GM18951 (cell line): ENCODE measurements around the gene ATP2B3.

ENCODE experiments used
- POLR2A ChIP-seq: IDR thresholded peaks from 4 replicates; pipeline ENCODE4 v1.6.1; 2011; ENCODE audit warnings: mild to moderate bottlenecking; ENCODE audit not compliant: insufficient read length, insufficient read depth; ENCODE audit errors: extremely low read depth
- in situ Hi-C: fragments of 300-500 bp; cut with MboI; formaldehyde crosslinking; loops from one replicate; pipeline ENCODE4 v1.12.0; 2022; ENCODE audit warnings: low sequenced_read_pairs, mixed read lengths, inconsistent platforms; ENCODE audit not compliant: unreplicated experiment

The ATP2B3 gene

DNA sequence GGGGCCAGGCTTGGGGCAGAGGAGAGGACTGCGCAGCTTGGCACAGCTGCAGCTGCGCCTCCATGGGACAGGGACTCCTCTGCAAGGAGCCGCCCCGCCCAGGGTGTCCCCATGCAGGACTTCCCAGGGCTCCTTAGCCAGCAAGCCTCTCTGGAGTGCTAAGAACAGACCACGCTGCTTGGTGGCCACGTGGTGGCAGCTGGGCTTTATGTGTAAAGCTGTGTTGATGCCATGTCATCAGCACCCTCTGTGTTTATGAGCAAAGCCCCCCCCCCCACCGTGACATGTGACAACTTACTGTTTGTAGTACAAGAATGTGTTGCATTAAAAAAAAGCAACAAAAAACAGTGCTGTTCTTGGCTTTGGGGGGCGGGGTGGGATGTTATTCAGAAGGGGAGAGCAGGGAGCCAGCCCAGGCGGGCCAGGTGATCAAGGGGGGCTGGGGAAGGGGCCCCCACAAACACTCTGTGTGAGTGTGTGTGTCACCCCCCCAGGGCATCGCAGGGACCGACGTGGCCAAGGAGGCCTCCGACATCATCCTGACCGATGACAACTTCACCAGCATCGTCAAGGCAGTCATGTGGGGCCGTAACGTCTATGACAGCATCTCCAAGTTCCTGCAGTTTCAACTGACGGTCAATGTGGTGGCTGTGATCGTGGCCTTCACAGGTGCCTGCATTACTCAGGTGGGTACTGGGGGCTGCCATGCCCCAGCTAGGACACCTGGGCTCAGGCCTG lies 40.3 kb downstream of the ATP2B3 start:
- no peak for TF ChIP-seq POLR2A
- in situ Hi-C loops, result loop anchor here (10.0 kb wide), 1 partner anchor 107 kb away; no protein-coding TSS in a partner anchor

DNA sequence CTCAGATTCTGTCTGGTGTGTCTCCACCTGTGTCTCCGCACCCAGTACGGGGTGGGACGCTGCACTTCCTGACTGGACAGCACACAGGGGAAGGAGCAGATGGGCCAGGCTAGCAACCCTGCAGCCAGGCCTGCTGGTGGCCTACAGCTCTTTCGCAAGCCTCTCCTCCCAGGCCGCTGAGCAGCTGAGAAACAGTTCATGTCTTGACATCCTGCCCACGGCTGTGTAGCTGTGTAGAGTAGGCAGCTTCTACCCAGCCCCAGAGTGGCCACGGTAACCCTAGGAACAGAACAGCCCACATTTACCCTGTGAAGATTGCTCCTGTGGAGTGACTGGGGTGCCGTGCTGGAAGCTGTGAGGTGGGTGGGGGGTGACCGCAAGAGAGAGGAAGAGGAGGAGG lies 42.6 kb downstream of the ATP2B3 start:
- no peak for TF ChIP-seq POLR2A
- in situ Hi-C loops, result loop anchor here (10.0 kb wide), 1 partner anchor 105 kb away; no protein-coding TSS in a partner anchor

DNA sequence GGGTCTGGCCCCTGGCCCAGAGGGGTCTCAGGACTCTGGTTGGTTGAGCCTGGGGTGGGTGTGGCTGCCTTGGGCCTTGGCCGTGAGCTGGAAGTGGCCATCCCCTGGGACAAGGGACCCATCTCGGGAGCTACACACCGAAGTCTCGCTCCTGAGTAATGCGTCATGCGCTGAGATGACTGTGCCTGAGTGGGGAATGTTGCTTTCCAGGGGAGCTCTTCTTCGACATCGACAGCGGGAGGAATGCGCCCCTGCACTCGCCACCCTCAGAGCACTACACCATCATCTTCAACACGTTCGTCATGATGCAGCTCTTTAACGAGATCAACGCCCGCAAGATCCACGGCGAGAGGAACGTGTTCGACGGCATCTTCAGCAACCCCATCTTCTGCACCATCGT lies 43.0 kb downstream of the ATP2B3 start:
- in situ Hi-C loops, result no loop called here

DNA sequence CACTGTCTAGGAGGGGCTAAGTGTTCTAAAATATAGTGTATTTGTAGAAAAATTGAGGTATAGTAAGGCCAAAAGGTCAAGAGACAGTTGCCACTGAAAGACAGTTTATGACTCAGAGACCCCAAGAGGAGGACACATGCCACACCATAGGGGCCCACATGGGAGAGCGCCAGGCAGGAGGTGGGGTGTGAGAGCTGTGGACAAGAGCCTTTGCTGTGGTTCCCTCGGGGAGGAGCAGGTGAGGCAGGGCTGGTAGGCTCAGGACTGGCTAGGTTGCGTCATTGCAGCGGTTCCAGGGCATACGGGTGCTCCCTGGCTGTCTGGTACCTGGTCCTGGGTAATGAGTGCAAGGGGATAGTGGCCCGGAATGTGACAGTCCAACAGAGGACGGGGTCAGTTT lies 43.9 kb downstream of the ATP2B3 start:
- TF ChIP-seq POLR2A, result no peak
- in situ Hi-C loops, result no loop called here

More for the DNA sequence above, 43.0 kb downstream of the ATP2B3 start:
- no peak for TF ChIP-seq POLR2A

DNA sequence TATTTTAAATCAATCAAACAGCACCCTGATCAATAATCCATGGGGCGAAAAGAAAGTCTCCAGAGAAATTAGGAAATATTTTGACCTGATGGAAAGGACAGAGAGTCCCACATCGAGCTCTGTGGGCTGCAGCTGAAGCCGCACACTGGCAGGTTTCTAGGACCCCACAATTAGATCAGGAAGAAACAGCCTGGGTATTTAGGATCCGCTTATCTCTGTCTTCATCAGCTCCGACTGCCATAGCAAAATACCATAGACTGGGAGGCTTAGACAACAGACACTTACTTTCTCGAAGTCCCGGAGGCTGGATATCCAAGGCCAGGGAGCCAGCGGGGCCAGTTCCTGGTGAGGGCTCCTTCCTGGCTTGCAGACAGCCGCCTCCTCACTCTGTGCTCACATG lies 45.1 kb downstream of the ATP2B3 start:
- TF ChIP-seq POLR2A, result no peak
- in situ Hi-C loops, result no loop called here

DNA sequence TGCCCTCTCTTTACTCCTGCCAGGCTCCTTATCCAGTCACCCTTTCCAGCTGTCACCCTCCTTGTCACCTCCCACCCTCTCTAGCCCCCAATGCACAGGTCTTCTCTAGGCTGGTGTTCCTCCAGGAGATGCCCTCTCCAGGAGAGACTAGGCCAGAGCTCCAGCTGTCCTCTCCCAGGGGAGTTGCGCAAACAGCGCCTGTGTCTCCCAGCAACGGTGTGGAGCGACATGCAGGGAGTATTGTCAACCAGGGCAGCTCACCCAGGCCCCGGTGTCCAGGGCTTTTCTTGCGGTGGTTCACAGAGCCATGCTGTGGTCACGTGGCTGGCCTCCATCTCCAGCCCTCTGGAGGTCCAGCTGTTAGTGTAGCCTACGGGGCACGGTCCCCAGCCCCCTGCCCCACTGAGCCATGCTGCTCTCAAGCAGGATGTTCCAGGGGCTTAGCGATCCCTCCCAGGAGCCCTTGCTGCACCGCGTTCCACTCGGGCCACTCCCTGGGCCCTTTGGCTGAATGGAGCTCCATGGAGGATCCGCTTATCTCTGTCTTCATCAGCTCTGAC lies 46.7 kb downstream of the ATP2B3 start:
- in situ Hi-C loops, result no loop called here
- TF ChIP-seq POLR2A, result no peak

DNA sequence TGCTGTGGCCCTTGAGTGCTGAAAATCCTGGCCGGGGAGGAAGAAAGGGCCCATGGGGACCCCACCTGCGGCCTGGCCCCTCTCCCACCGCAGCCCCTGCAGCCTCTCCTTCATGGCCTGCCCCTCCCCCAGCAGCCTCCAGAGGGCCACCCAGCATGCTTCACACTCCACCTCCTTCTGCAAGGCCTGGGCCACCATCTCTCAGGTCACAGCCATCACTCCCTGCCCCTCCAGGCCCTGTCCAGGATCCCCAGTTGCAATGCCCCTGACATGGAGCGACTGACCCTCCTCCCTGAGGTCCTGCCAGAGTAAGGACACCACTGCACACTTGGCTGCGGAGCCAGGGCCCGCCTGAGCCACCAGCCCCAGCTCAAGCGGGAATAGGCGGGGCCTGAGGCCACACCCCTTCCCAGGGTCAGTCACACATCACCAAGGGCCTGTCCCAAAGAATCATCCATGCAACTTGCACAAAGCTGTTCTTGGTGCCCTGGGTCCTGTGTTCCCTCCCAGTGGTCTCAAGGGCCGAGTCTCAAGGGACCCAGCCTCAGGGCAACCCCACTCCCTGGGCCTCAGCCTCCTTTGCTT lies 48.6 kb downstream of the ATP2B3 start:
- in situ Hi-C loops, result no loop called here
- no peak for TF ChIP-seq POLR2A

DNA sequence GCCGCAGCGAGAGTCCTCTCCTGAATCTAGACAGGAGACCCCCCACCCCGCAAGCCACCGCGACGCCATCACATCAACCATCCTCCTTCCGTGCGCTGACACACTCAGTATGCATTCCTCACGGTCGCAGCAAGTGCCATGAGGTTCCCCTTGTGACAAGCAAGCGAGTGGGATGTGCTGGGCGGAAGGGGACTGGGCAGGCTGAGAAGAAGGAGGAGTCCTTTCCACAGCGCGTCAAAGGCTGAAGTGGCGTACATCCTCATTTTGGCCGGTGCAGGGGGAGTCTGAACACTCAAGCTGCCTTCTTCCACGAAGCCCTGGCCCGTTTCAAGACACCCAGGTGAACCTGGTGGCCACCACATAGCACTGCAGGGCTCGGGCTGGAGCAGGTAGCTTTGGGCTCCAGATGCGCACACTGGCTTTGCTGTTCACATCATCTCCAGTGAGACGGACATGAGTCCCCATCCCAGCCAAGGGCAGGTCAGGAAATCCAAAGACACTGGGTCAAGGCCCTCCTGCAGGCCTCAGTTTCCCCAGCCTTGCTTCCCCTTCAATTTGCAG lies 51.1 kb downstream of the ATP2B3 start:
- in situ Hi-C loops, result no loop called here
- TF ChIP-seq POLR2A, result no peak

DNA sequence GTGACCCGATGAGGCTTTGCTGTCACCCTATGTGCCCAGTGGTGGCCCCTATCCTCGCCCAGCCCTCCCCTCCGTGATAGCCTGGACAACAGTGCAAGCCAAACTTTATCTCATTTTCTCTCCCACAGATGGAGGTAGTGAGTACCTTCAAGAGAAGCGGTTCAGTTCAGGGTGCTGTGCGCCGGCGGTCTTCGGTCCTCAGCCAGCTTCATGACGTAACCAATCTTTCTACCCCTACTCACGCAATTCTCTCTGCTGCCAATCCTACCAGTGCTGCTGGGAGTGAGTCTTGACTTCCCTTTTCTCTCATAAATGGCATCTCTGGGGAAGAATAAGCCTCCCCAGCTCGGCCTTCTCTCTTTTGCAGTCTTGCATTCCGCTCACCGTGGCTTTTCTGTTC lies 52.0 kb downstream of the ATP2B3 start:
- no peak for TF ChIP-seq POLR2A
- in situ Hi-C loops, result no loop called here

DNA sequence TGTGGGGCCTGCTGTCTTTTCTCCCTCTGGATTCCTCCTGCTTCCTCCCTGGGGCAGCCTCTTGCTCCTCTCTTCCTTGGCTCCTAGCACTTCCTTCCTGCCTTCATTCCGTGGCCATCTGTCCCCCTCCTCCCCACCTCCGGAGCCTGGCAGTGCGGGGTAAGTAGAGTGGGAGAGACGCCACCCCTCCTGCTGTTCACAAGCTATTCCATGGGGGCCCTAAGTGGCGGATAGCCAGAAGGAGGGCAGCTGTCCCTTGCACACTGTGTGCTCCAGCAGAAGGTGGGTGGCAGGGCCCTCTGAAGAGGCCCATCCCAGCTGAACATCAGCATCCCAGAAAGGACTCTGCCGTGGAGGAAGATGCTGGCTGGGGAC lies 54.1 kb downstream of the ATP2B3 start:
- no peak for TF ChIP-seq POLR2A
- in situ Hi-C loops, result no loop called here

DNA sequence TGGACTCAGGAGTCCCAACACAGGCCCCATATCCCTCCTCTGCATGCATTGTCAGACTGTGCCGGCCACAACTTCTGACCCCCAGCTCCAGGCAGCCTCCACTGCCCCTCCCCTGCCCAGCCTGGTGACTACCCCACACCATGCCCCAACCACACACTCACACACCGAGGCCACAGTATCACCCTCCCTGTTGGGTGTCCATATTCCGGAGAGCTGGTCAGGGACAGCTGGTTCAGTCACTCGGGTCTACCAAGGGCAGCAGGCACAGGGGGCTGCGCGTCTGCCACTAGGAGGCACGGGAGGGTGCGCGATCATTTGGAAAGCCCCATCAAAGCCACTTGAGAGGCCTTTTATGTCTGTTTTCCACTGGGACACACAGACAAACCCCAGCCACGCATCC lies 55.2 kb downstream of the ATP2B3 start:
- no peak for TF ChIP-seq POLR2A

DNA sequence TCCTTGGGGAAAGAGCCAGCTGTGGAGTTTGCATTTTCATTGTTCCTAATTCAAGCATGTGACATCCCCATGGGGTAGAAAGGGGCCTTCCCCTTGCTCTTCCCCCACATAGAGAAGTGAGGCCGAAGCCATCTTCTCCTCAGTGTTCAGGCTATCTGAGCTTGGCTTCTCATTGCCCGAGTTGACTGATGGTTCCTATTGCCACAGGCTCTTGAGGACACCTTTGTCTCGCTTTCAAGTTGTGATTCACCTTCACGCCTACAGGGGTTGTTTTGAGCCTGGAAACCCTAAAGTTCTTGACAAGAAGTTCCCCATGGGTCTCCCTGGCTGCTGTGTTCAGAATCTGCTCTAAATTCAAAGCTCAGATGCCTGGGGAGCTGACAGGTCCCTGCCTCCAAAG lies 56.5 kb downstream of the ATP2B3 start:
- in situ Hi-C loops, result no loop called here
- no peak for TF ChIP-seq POLR2A

More for the DNA sequence above, 55.2 kb downstream of the ATP2B3 start:
- in situ Hi-C loops, result no loop called here

DNA sequence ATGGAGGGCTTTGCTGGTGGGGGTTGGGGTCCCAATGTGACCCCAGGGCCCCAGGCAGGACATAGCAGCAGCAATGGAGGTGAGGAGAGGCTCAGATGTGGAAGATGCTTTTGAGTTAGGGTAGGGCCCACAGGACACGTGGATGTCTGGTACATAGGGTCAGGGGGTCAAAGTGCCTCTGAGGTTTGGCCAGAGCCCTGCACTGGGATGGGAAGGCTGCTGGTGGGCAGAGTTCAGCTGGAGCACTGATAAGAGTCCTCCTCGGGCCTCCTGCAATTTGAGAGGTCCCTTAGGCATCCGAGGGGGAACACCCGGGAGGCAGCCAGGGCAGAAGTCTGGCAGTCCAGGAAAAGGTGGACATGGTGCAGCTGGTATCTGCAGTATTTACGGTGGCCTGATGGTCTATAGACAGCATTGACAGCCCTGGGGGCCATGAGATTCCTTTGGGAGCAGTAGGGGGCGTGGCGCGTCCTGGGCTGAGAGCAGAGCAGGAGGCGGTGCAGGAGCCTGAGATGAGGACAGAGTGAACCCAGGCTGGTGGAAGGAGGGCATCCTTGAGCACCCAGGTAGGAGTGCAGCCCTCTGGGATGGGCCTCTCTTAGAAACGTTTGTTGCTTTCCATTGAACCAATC lies 58.9 kb downstream of the ATP2B3 start:
- no peak for TF ChIP-seq POLR2A
- in situ Hi-C loops, result no loop called here

DNA sequence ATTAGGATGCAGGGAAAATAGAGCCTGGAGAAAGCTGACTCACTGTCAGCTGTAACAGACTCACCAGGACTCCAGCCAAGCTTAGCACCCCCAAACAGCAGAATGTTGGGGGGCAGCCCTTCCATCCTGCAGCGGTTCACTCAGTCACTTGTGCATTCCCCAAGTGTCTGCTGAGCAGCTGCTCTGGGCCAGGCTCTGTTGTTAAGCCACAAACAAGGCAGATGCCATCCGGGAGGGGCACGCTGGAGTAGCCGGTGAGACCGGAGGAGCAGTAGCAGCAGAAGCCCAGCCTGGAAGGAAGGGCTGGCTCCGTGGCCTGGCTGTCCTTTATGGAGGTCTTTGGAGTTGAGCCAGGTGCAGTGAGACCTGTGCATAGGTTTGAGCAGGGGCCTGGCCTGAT lies 59.5 kb downstream of the ATP2B3 start:
- TF ChIP-seq POLR2A, result no peak
- in situ Hi-C loops, result no loop called here
